Measurements from ENCODE around the gene GPRC5A.

Gene GPRC5A

GRCh38 chr12:12885096-12885792, 6.1 kb upstream of the GPRC5A start:
- in situ Hi-C loops (cut with MboI; ENCODE audit: low sequenced_read_pairs), result no loop called here

GRCh38 chr12:12887471-12887870, 3.9 kb upstream of the GPRC5A start:
- in situ Hi-C loops (cut with MboI; ENCODE audit: low sequenced_read_pairs), result no loop called here

- in situ Hi-C loops (cut with MboI; ENCODE audit: low sequenced_read_pairs), result no loop called here
Observed at GRCh38 chr12:12889701-12890100, 1.7 kb upstream of the GPRC5A start.

- in situ Hi-C loops (cut with MboI; ENCODE audit: low sequenced_read_pairs), result no loop called here
Observed at GRCh38 chr12:12890543-12891079, 751 bp upstream of the GPRC5A start.

DNA sequence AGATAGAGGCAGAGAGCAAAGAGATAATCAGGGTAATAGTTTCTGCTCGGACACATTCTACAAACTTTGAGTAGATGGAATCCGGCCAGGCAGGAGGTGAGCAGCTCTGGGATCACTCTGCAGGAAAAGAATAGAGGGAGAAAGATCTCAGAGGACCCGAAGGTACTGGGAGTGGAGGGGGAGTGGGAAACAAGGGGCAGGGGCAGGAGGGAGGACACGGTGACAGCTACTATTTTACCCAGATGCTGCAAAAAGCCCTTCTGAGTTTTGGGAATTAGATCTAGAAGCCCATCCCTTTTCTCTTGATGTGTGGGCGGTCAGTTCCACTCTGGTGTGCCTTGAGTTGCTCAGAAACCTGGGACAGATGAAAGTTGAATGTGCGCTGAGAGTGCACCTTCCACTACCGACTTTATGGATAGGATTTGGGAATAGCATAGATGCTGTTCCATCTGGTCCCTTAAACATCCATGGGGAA, 556 bp downstream of the GPRC5A start:
- in situ Hi-C loops (cut with MboI; ENCODE audit: low sequenced_read_pairs), result no loop called here

GRCh38 chr12:12892681-12893141, 1.3 kb downstream of the GPRC5A start:
- in situ Hi-C loops (cut with MboI; ENCODE audit: low sequenced_read_pairs), result no loop called here

DNA sequence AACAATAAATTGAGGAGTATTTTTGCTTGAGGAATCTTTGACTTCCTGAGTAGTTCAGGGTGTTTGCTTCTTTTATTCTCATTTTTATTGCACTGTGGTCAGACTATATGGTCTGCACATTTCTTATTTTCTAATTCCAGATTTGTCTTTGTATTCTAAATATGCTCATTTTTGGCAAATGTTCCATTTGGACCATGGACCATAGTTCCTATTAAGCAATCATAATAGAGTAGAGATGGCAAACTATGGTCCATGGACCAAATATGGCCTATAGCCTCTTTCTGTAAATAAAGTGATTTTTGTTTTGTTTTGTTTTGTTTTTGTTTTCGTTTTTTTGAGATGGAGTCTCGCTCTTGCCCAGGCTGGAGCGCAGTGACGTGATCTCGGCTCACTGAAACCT, 2.1 kb downstream of the GPRC5A start:
- in situ Hi-C loops (cut with MboI; ENCODE audit: low sequenced_read_pairs), result no loop called here

- in situ Hi-C loops (cut with MboI; ENCODE audit: low sequenced_read_pairs), result no loop called here
Observed at GRCh38 chr12:12896260-12896659, 4.9 kb downstream of the GPRC5A start.

- in situ Hi-C loops (cut with MboI; ENCODE audit: low sequenced_read_pairs), result no loop called here
Observed at GRCh38 chr12:12897302-12897701, 5.9 kb downstream of the GPRC5A start.

DNA sequence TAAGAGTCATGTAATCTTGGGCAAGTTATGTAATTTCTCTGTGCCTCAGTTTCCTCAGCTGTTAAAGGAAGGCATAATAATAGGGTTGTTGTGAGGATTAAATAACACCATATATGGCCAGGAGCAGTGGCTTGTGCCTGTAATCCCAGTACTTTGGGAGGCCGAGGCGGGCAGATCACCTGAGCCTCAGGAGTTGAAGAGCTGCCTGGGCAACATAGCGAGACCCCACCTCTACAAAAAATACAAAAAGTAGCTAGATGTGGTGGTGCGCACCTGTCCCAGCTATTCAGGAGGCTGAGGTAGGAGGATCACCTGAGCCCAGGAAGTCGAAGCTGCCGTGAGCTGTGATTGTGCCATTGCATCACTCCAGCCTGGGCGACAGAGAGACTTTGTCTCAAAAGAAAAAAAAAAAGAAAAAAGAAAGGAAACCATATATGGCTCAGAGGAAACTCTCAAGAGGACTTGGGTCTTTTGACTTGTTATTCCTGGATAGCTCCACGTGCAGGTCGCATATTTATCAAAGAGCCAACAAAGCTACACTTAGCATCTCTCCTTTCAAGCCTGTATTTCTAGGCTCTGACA, 6.9 kb downstream of the GPRC5A start:
- in situ Hi-C loops (cut with MboI; ENCODE audit: low sequenced_read_pairs), result no loop called here

- in situ Hi-C loops (cut with MboI; ENCODE audit: low sequenced_read_pairs), result no loop called here
Observed at GRCh38 chr12:12898911-12899511, 7.6 kb downstream of the GPRC5A start.

DNA sequence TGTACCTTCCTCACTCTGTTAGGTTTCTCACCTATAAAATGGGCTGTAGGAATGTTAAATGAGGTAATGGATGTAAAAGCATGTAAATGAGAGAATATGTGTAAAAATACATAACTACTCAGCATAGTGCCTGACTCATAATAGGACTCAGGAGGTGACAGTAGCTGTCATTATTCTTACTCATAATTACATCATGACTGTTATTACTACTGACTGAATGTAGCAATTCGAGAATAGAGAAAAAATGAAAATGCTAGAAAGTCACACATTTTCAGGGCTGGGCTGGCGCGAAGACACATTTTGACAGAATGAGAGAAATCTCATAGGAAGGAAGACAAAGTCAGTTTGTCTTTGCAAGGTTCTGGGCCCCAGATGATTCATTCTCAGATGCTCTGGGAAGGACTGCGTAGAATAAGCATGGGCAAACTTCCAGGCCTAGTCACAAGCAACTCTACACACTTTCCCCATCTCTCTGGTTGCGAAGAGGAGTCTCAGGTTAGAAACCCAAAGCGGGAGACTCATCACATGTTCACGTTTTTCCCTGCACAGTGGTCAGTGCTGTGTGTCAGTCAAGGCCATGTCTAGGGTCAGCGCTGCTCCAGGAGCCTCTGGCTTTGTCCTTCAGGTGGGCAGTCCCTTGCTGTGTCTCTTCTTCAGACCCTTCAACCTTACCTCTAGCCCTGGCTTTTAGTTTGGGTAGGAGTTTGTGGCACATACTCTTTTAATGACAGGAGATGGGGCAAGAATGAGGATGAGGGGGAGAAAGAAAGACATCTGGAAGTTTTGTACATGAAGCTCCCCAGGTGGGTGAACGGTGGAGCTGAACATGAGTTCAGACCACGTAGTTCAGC, 8.4 kb downstream of the GPRC5A start:
- in situ Hi-C loops (cut with MboI; ENCODE audit: low sequenced_read_pairs), result no loop called here

DNA sequence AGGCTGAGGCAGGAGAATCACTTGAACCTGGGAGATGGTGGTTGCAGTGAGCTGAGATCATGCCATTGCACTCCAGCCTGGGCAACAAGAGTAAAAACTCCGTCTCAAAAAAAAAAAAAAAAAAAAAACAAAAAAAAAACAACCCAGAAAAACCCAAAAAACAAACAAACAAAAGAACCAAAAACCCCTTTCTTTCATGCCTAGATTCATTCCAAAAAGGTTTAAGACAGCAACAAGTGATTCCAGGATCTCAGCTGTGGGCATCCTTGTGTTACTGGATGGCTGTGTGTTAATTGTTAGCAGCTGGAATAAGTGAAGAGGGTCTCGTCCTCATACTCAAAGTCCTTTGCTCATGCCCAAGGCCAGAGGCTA, 9.4 kb downstream of the GPRC5A start:
- in situ Hi-C loops (cut with MboI; ENCODE audit: low sequenced_read_pairs), result no loop called here

- in situ Hi-C loops (cut with MboI; ENCODE audit: low sequenced_read_pairs), result no loop called here
Observed at GRCh38 chr12:12901158-12901791, 9.9 kb downstream of the GPRC5A start.

DNA sequence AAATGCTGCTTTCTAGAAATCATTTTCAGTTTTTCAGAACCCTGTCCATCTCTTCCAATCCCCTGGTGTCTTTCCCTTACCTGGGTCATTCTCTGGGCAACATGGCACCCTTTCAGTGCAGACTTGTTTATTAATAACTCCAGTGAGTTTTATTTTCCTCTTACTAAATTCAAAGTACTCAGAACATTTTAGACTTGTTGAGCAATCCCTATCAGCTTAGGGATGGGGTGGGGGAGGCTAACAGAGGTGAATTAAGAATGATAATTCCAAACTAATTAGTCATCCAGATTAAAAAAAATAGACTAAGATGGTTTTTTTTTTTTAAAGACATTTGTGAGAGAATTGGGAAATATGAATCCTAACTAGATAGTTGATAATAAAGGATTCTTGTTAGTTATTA, 10.7 kb downstream of the GPRC5A start:
- in situ Hi-C loops (cut with MboI; ENCODE audit: low sequenced_read_pairs), result no loop called here

- in situ Hi-C loops (cut with MboI; ENCODE audit: low sequenced_read_pairs), result no loop called here
Observed at GRCh38 chr12:12903642-12904609, 12.6 kb downstream of the GPRC5A start.

- in situ Hi-C loops (cut with MboI; ENCODE audit: low sequenced_read_pairs), result no loop called here
Observed at GRCh38 chr12:12907552-12907951, 16.2 kb downstream of the GPRC5A start.

DNA sequence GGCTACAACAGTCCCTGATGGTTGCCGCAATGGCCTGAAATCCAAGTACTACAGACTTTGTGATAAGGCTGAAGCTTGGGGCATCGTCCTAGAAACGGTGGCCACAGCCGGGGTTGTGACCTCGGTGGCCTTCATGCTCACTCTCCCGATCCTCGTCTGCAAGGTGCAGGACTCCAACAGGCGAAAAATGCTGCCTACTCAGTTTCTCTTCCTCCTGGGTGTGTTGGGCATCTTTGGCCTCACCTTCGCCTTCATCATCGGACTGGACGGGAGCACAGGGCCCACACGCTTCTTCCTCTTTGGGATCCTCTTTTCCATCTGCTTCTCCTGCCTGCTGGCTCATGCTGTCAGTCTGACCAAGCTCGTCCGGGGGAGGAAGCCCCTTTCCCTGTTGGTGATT, 16.9 kb downstream of the GPRC5A start:
- in situ Hi-C loops (cut with MboI; ENCODE audit: low sequenced_read_pairs), result no loop called here

- in situ Hi-C loops (cut with MboI; ENCODE audit: low sequenced_read_pairs), result no loop called here
Observed at GRCh38 chr12:12908711-12909110, 17.3 kb downstream of the GPRC5A start.

Measured in HL-60/S4 (cell line).